Memory B cell (primary cell): Measurements from ENCODE around the gene KIF17.

ENCODE experiments used
- ATAC-seq: fragments of 150-1000 bp; cut with Tn5 transposase; 2 replicates; pipeline ENCODE4 v1.10.0; 2021; ENCODE audit warnings: low read depth, mild to moderate bottlenecking, moderate library complexity
- DNase-seq, 2 donors: peaks; one replicate each; pipeline ENCODE4 v3.0.0; 2022; ENCODE audit warnings: low spot score in 2 of 2
- H3K27ac Mint-ChIP-seq: one replicate; pipeline ENCODE4 v1.8.0; 2022; ENCODE audit warnings: mild to moderate bottlenecking, moderate library complexity, mixed read lengths
- H3K27me3 Mint-ChIP-seq: one replicate; pipeline ENCODE4 v1.8.0; 2022; ENCODE audit warnings: mixed read lengths
- H3K36me3 Mint-ChIP-seq: one replicate; pipeline ENCODE4 v1.8.0; 2022; ENCODE audit warnings: mild to moderate bottlenecking, mixed read lengths
- H3K4me1 Mint-ChIP-seq: one replicate; pipeline ENCODE4 v1.8.0; 2022; ENCODE audit warnings: mixed read lengths
- H3K4me3 Mint-ChIP-seq: one replicate; pipeline ENCODE4 v1.8.0; 2022; ENCODE audit warnings: mild to moderate bottlenecking, moderate library complexity, mixed read lengths
- H3K9me3 Mint-ChIP-seq: one replicate; pipeline ENCODE4 v1.8.0; 2022; ENCODE audit warnings: mixed read lengths

The KIF17 gene

GRCh38 chr1:20616847-20617487 is 100.8 kb downstream of the KIF17 start:
- H3K27me3 Mint-ChIP-seq: peaks cover 6% of the 10 kb centered on the region
- H3K36me3 Mint-ChIP-seq: no peaks in the 10 kb centered on the region
- H3K4me3 Mint-ChIP-seq: no peak overlapping the region
- no peaks in the 10 kb centered on the region for H3K4me1 Mint-ChIP-seq
- no peaks in the 10 kb centered on the region for H3K9me3 Mint-ChIP-seq
- ATAC-seq (no peak), DNase-seq (no peak)
- H3K27ac Mint-ChIP-seq: no peak overlapping the region

GRCh38 chr1:20615946-20616846 is 101.6 kb downstream of the KIF17 start:
- DNase-seq: no peak
- no peak overlapping the region for H3K4me3 Mint-ChIP-seq
- H3K27me3 Mint-ChIP-seq: peaks cover 7% of the 10 kb centered on the region
- no peaks in the 10 kb centered on the region for H3K36me3 Mint-ChIP-seq
- H3K9me3 Mint-ChIP-seq: no peaks in the 10 kb centered on the region
- no peaks in the 10 kb centered on the region for H3K4me1 Mint-ChIP-seq
- ATAC-seq: no peak
- H3K27ac Mint-ChIP-seq: no peak overlapping the region

GRCh38 chr1:20614131-20614579 is 103.7 kb downstream of the KIF17 start:
- Mint-ChIP-seq H3K9me3 (no peaks in the 10 kb centered on the region), H3K36me3 (no peaks in the 10 kb centered on the region), H3K4me1 (no peaks in the 10 kb centered on the region), H3K27ac (no peak overlapping the region), H3K27me3 (peaks cover 9% of the 10 kb centered on the region), H3K4me3 (no peak overlapping the region)
- DNase-seq: no peak
- ATAC-seq: no peak
